Measurements from ENCODE around the gene ARHGAP26. TPM values are rescaled to one million over a fixed set of nuclear protein-coding genes. Genes with fewer than 3 reads are reported as not detected.

ARHGAP26 gene
- total and polyA plus RNA-seq, 2 experiments from 2014 or later, result 9.5 to 16.8 TPM

DNA sequence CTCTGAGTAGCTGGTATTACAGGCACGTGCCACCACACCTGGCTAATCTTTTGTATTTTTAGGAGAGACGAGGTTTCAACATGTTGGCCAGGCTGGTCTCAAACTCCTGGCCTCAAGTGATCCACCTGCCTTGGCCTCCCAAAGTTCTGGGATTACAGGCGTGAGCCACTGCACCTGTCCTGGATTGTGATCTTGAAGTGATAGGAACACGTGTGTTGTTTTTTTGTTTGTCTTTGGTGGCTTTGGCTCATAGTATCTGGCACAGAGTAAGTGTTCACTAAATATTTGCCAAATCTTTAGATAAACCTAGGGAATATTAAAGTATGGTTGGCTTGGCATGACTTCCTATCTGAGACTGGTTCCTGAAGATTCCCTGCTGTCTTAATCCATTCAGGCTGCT, 172.7 kb downstream of the ARHGAP26 start (continued):
- TF ChIP-seq, protein P1, sequence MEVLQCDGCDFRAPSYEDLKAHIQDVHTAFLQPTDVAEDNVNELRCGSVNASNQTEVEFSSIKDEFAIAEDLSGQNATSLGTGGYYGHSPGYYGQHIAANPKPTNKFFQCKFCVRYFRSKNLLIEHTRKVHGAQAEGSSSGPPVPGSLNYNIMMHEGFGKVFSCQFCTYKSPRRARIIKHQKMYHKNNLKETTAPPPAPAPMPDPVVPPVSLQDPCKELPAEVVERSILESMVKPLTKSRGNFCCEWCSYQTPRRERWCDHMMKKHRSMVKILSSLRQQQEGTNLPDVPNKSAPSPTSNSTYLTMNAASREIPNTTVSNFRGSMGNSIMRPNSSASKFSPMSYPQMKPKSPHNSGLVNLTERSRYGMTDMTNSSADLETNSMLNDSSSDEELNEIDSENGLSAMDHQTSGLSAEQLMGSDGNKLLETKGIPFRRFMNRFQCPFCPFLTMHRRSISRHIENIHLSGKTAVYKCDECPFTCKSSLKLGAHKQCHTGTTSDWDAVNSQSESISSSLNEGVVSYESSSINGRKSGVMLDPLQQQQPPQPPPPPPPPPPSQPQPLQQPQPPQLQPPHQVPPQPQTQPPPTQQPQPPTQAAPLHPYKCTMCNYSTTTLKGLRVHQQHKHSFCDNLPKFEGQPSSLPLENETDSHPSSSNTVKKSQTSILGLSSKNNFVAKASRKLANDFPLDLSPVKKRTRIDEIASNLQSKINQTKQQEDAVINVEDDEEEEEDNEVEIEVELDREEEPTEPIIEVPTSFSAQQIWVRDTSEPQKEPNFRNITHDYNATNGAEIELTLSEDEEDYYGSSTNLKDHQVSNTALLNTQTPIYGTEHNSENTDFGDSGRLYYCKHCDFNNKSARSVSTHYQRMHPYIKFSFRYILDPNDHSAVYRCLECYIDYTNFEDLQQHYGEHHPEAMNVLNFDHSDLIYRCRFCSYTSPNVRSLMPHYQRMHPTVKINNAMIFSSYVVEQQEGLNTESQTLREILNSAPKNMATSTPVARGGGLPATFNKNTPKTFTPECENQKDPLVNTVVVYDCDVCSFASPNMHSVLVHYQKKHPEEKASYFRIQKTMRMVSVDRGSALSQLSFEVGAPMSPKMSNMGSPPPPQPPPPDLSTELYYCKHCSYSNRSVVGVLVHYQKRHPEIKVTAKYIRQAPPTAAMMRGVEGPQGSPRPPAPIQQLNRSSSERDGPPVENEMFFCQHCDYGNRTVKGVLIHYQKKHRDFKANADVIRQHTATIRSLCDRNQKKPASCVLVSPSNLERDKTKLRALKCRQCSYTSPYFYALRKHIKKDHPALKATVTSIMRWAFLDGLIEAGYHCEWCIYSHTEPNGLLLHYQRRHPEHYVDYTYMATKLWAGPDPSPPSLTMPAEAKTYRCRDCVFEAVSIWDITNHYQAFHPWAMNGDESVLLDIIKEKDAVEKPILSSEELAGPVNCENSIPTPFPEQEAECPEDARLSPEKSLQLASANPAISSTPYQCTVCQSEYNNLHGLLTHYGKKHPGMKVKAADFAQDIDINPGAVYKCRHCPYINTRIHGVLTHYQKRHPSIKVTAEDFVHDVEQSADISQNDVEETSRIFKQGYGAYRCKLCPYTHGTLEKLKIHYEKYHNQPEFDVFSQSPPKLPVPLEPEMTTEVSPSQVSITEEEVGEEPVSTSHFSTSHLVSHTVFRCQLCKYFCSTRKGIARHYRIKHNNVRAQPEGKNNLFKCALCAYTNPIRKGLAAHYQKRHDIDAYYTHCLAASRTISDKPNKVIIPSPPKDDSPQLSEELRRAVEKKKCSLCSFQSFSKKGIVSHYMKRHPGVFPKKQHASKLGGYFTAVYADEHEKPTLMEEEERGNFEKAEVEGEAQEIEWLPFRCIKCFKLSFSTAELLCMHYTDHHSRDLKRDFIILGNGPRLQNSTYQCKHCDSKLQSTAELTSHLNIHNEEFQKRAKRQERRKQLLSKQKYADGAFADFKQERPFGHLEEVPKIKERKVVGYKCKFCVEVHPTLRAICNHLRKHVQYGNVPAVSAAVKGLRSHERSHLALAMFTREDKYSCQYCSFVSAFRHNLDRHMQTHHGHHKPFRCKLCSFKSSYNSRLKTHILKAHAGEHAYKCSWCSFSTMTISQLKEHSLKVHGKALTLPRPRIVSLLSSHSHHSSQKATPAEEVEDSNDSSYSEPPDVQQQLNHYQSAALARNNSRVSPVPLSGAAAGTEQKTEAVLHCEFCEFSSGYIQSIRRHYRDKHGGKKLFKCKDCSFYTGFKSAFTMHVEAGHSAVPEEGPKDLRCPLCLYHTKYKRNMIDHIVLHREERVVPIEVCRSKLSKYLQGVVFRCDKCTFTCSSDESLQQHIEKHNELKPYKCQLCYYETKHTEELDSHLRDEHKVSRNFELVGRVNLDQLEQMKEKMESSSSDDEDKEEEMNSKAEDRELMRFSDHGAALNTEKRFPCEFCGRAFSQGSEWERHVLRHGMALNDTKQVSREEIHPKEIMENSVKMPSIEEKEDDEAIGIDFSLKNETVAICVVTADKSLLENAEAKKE (CRISPR knock-in tag; IDR thresholded peaks at IDR 0.05), result no peak
- TF ChIP-seq, protein P2, sequence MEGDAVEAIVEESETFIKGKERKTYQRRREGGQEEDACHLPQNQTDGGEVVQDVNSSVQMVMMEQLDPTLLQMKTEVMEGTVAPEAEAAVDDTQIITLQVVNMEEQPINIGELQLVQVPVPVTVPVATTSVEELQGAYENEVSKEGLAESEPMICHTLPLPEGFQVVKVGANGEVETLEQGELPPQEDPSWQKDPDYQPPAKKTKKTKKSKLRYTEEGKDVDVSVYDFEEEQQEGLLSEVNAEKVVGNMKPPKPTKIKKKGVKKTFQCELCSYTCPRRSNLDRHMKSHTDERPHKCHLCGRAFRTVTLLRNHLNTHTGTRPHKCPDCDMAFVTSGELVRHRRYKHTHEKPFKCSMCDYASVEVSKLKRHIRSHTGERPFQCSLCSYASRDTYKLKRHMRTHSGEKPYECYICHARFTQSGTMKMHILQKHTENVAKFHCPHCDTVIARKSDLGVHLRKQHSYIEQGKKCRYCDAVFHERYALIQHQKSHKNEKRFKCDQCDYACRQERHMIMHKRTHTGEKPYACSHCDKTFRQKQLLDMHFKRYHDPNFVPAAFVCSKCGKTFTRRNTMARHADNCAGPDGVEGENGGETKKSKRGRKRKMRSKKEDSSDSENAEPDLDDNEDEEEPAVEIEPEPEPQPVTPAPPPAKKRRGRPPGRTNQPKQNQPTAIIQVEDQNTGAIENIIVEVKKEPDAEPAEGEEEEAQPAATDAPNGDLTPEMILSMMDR (conservative IDR thresholded peaks at IDR 0.05; ENCODE audit: low read depth in 2 of 2), result no peak
- TF ChIP-seq EZH2phosphoT487 (IDR thresholded peaks at IDR 0.05; ENCODE audit: unreplicated experiment), result no peak
- TF ChIP-seq ZNF331 (CRISPR knock-in tag; IDR thresholded peaks at IDR 0.05; ENCODE audit: low read depth), result no peak
- TF ChIP-seq JUNB (IDR thresholded peaks at IDR 0.05; ENCODE audit: unreplicated experiment), result no peak
- TF ChIP-seq, protein P3, sequence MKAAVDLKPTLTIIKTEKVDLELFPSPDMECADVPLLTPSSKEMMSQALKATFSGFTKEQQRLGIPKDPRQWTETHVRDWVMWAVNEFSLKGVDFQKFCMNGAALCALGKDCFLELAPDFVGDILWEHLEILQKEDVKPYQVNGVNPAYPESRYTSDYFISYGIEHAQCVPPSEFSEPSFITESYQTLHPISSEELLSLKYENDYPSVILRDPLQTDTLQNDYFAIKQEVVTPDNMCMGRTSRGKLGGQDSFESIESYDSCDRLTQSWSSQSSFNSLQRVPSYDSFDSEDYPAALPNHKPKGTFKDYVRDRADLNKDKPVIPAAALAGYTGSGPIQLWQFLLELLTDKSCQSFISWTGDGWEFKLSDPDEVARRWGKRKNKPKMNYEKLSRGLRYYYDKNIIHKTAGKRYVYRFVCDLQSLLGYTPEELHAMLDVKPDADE (IDR thresholded peaks at IDR 0.05), result no peak
- no peak for TF ChIP-seq POLR2AphosphoS5 (IDR thresholded peaks at IDR 0.05; ENCODE audit: low read depth)
- TF ChIP-seq, protein P4, sequence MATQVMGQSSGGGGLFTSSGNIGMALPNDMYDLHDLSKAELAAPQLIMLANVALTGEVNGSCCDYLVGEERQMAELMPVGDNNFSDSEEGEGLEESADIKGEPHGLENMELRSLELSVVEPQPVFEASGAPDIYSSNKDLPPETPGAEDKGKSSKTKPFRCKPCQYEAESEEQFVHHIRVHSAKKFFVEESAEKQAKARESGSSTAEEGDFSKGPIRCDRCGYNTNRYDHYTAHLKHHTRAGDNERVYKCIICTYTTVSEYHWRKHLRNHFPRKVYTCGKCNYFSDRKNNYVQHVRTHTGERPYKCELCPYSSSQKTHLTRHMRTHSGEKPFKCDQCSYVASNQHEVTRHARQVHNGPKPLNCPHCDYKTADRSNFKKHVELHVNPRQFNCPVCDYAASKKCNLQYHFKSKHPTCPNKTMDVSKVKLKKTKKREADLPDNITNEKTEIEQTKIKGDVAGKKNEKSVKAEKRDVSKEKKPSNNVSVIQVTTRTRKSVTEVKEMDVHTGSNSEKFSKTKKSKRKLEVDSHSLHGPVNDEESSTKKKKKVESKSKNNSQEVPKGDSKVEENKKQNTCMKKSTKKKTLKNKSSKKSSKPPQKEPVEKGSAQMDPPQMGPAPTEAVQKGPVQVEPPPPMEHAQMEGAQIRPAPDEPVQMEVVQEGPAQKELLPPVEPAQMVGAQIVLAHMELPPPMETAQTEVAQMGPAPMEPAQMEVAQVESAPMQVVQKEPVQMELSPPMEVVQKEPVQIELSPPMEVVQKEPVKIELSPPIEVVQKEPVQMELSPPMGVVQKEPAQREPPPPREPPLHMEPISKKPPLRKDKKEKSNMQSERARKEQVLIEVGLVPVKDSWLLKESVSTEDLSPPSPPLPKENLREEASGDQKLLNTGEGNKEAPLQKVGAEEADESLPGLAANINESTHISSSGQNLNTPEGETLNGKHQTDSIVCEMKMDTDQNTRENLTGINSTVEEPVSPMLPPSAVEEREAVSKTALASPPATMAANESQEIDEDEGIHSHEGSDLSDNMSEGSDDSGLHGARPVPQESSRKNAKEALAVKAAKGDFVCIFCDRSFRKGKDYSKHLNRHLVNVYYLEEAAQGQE (IDR thresholded peaks at IDR 0.05; ENCODE audit: unreplicated experiment), result no peak

All from GM23338 (cell line).